WTC11 (cell line): Measurements from ENCODE around the gene UHRF1. TPM values are rescaled to one million over a fixed set of nuclear protein-coding genes. Genes with fewer than 3 reads are reported as not detected.

Experiments used
- ATAC-seq: fragments of 200-7000 bp; cut with Tn5 transposase; 2 replicates; pipeline ENCODE4 v1.10.0; 2021; ENCODE audit warnings: mild to moderate bottlenecking, moderate library complexity
- CTCF ChIA-PET: fragments of 300-600 bp; sonication (Branson Sonifier 250); formaldehyde crosslinking; loops from one replicate; lab custom pipeline; 2021; ENCODE audit warnings: antibody characterized with exemption; lab: Charles Lee
- POLR2A ChIA-PET: fragments of 350-600 bp; sonication (Branson Sonifier 250); formaldehyde crosslinking; loops from one replicate; lab custom pipeline; 2021; ENCODE audit warnings: antibody characterized with exemption; lab: Charles Lee
- DNase-seq: peaks from one replicate; pipeline ENCODE4 v3.0.0; 2021; ENCODE audit warnings: low spot score
- H3K27ac Mint-ChIP-seq: 2 replicates; pipeline ENCODE4 v1.8.0; 2021; ENCODE audit warnings: mixed read lengths
- H3K27me3 Mint-ChIP-seq: 2 replicates; pipeline ENCODE4 v1.8.0; 2021; ENCODE audit warnings: low read depth, mild to moderate bottlenecking, moderate library complexity, mixed read lengths
- H3K36me3 Mint-ChIP-seq: 2 replicates; pipeline ENCODE4 v1.8.0; 2021; ENCODE audit warnings: mixed read lengths
- H3K4me1 Mint-ChIP-seq: 2 replicates; pipeline ENCODE4 v1.8.0; 2022; ENCODE audit warnings: mixed read lengths
- H3K4me3 Mint-ChIP-seq: 2 replicates; pipeline ENCODE4 v1.8.0; 2021; ENCODE audit warnings: mild to moderate bottlenecking, moderate library complexity, mixed read lengths
- H3K9me3 Mint-ChIP-seq: 2 replicates; pipeline ENCODE4 v1.8.0; 2021; ENCODE audit warnings: mixed read lengths
- CREM ChIP-seq: sonication (generic); formaldehyde crosslinking; IDR thresholded peaks from 2 replicates; pipeline ENCODE4 v1.8.1; 2022; ENCODE audit warnings: mild to moderate bottlenecking, missing genetic modification reagents, moderate library complexity
- ELF4 ChIP-seq: sonication (generic); formaldehyde crosslinking; IDR thresholded peaks from 2 replicates; pipeline ENCODE4 v1.8.1; 2022; ENCODE audit warnings: low read depth, mild to moderate bottlenecking, moderate library complexity, missing genetic modification reagents
- EMX1 ChIP-seq: fragments of 250-450 bp; sonication (Bioruptor Pico); IDR thresholded peaks from 2 replicates; pipeline ENCODE4 v1.8.0; 2021; ENCODE audit warnings: mild to moderate bottlenecking
- FOXK1 ChIP-seq: sonication (generic); formaldehyde crosslinking; IDR thresholded peaks from 2 replicates; pipeline ENCODE4 v1.8.0; 2022; ENCODE audit warnings: mild to moderate bottlenecking, moderate library complexity, missing genetic modification reagents
- JUN ChIP-seq: sonication (generic); formaldehyde crosslinking; IDR thresholded peaks from 2 replicates; pipeline ENCODE4 v1.8.0; 2023; ENCODE audit warnings: mild to moderate bottlenecking, missing genetic modification reagents
- NFATC4 ChIP-seq: fragments of 250-450 bp; sonication (Bioruptor Pico); IDR thresholded peaks from 2 replicates; pipeline ENCODE4 v1.9.0; 2021; ENCODE audit warnings: mild to moderate bottlenecking
- NFYB ChIP-seq: sonication (generic); formaldehyde crosslinking; conservative IDR thresholded peaks from 2 replicates; pipeline ENCODE4 v1.8.0; 2022; ENCODE audit warnings: low read depth, missing genetic modification reagents
- PRRX2 ChIP-seq: fragments of 250-450 bp; sonication (Bioruptor Pico); IDR thresholded peaks from 2 replicates; pipeline ENCODE4 v1.8.0; 2021; ENCODE audit warnings: mild to moderate bottlenecking
- RORB ChIP-seq: fragments of 250-450 bp; sonication (Bioruptor Pico); IDR thresholded peaks from 2 replicates; pipeline ENCODE4 v1.9.0; 2021; ENCODE audit warnings: mild to moderate bottlenecking
- SMAD4 ChIP-seq: sonication (generic); formaldehyde crosslinking; IDR thresholded peaks from 2 replicates; pipeline ENCODE4 v1.8.0; 2022; ENCODE audit warnings: mild to moderate bottlenecking, missing genetic modification reagents
- SP1 ChIP-seq: sonication (generic); formaldehyde crosslinking; conservative IDR thresholded peaks from 2 replicates; pipeline ENCODE4 v1.8.1; 2022; ENCODE audit warnings: missing genetic modification reagents
- ZNF121 ChIP-seq: sonication (generic); formaldehyde crosslinking; IDR thresholded peaks from 2 replicates; pipeline ENCODE4 v1.8.0; 2023; ENCODE audit warnings: missing genetic modification reagents
- ZNF317 ChIP-seq: sonication (generic); formaldehyde crosslinking; IDR thresholded peaks from 2 replicates; pipeline ENCODE4 v1.8.1; 2023; ENCODE audit warnings: low read depth, mild to moderate bottlenecking, moderate library complexity, missing genetic modification reagents, borderline replicate concordance
- ZNF416 ChIP-seq: fragments of 250-450 bp; sonication (Bioruptor Pico); IDR thresholded peaks from 2 replicates; pipeline ENCODE4 v1.9.0; 2021; ENCODE audit warnings: mild to moderate bottlenecking, inconsistent platforms
- total RNA-seq: library from RNA; stranded (reverse); gene quantifications from 3 replicates; pipeline ENCODE4 v1.2.3, GENCODE V29; 2021
- TF ChIP-seq, protein P1 (sequence below): sonication (generic); formaldehyde crosslinking; IDR thresholded peaks from 2 replicates; pipeline ENCODE4 v1.8.0; 2022; ENCODE audit warnings: mild to moderate bottlenecking, missing genetic modification reagents
- TF ChIP-seq, protein P2 (sequence below): sonication (generic); formaldehyde crosslinking; IDR thresholded peaks from 2 replicates; pipeline ENCODE4 v1.8.0; 2023; ENCODE audit warnings: missing genetic modification reagents, mild to moderate bottlenecking, borderline replicate concordance
- TF ChIP-seq, protein P3 (sequence below): fragments of 200-600 bp; IDR thresholded peaks from 2 replicates; pipeline ENCODE4 v1.8.0; 2022; ENCODE audit warnings: antibody characterized with exemption
- TF ChIP-seq, protein P4 (sequence below): sonication (generic); formaldehyde crosslinking; IDR thresholded peaks from 2 replicates; pipeline ENCODE4 v1.8.0; 2022; ENCODE audit warnings: missing genetic modification reagents
- TF ChIP-seq, protein P5 (sequence below): sonication (generic); formaldehyde crosslinking; IDR thresholded peaks from 2 replicates; pipeline ENCODE4 v1.8.0; 2022; ENCODE audit warnings: mild to moderate bottlenecking, missing genetic modification reagents
- TF ChIP-seq, protein P6 (sequence below): fragments of 250-450 bp; sonication (Bioruptor Pico); IDR thresholded peaks from 2 replicates; pipeline ENCODE4 v1.8.0; 2021; ENCODE audit warnings: mild to moderate bottlenecking

The UHRF1 gene
- total RNA-seq, 1 experiment from 2014 or later: 42.5 TPM

DNA sequence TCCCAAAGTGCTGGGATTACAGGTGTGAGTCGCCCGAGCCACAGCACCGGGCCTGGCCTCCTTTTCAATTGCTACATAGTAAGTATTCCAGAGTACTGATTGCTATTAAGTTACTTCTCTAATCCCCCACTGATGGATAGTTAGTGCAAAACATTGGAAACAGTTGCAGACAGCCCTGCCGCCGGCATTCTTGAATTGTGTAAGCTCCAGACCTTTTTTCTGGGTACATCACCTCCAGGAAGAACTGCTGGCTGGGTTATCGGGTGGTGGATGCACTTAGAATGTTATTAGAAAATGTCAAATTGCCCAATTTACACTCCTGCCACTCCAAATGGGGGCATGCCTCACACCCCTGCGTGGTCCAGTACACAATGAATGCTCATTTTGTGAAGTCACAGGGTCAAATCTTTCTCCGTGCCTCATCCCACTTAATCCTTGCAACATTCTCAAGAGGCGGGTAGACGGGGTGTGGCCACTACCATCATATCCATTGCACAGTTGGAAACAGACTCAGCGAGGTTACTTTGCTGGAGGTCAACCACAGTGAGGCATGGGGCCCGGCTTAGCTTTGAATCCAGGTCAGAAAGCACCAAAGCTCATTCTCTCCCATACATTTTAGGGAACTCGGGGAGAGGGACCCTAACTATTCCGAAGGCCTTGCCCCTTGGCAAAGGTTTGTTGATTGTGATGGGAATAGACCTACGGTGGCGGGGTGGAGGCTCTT, 58.6 kb downstream of the UHRF1 start:
- no peaks in the 10 kb centered on the region; the same call in 1 of the 2 replicates for H3K9me3 Mint-ChIP-seq
- ChIA-PET CTCF (interaction anchor here (0.7 to 1.3 kb wide), 12 partner anchors 13 to 291 kb away, joined by 3 to 11 read pairs (median 4); partner anchors contain the start of genes FEM1A and PLIN3), POLR2A (no interaction called here)
- ATAC-seq (no peak), DNase-seq (no peak)
- TF ChIP-seq, protein P1, sequence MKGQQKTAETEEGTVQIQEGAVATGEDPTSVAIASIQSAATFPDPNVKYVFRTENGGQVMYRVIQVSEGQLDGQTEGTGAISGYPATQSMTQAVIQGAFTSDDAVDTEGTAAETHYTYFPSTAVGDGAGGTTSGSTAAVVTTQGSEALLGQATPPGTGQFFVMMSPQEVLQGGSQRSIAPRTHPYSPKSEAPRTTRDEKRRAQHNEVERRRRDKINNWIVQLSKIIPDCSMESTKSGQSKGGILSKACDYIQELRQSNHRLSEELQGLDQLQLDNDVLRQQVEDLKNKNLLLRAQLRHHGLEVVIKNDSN: no peak
- TF ChIP-seq, protein P2, sequence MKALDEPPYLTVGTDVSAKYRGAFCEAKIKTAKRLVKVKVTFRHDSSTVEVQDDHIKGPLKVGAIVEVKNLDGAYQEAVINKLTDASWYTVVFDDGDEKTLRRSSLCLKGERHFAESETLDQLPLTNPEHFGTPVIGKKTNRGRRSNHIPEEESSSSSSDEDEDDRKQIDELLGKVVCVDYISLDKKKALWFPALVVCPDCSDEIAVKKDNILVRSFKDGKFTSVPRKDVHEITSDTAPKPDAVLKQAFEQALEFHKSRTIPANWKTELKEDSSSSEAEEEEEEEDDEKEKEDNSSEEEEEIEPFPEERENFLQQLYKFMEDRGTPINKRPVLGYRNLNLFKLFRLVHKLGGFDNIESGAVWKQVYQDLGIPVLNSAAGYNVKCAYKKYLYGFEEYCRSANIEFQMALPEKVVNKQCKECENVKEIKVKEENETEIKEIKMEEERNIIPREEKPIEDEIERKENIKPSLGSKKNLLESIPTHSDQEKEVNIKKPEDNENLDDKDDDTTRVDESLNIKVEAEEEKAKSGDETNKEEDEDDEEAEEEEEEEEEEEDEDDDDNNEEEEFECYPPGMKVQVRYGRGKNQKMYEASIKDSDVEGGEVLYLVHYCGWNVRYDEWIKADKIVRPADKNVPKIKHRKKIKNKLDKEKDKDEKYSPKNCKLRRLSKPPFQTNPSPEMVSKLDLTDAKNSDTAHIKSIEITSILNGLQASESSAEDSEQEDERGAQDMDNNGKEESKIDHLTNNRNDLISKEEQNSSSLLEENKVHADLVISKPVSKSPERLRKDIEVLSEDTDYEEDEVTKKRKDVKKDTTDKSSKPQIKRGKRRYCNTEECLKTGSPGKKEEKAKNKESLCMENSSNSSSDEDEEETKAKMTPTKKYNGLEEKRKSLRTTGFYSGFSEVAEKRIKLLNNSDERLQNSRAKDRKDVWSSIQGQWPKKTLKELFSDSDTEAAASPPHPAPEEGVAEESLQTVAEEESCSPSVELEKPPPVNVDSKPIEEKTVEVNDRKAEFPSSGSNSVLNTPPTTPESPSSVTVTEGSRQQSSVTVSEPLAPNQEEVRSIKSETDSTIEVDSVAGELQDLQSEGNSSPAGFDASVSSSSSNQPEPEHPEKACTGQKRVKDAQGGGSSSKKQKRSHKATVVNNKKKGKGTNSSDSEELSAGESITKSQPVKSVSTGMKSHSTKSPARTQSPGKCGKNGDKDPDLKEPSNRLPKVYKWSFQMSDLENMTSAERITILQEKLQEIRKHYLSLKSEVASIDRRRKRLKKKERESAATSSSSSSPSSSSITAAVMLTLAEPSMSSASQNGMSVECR (CRISPR knock-in tag): 0 out of 2 replicates have a peak, but pooled peaks have one; percentile 37
- peak overlapping the region; percentile 8; the same call in 1 of the 2 replicates for H3K27ac Mint-ChIP-seq
- peak overlapping the region; percentile 75 for H3K4me3 Mint-ChIP-seq
- H3K36me3 Mint-ChIP-seq: peaks cover 10% of the 10 kb centered on the region
- no peaks in the 10 kb centered on the region for H3K27me3 Mint-ChIP-seq
- peaks cover 40% of the 10 kb centered on the region for H3K4me1 Mint-ChIP-seq

DNA sequence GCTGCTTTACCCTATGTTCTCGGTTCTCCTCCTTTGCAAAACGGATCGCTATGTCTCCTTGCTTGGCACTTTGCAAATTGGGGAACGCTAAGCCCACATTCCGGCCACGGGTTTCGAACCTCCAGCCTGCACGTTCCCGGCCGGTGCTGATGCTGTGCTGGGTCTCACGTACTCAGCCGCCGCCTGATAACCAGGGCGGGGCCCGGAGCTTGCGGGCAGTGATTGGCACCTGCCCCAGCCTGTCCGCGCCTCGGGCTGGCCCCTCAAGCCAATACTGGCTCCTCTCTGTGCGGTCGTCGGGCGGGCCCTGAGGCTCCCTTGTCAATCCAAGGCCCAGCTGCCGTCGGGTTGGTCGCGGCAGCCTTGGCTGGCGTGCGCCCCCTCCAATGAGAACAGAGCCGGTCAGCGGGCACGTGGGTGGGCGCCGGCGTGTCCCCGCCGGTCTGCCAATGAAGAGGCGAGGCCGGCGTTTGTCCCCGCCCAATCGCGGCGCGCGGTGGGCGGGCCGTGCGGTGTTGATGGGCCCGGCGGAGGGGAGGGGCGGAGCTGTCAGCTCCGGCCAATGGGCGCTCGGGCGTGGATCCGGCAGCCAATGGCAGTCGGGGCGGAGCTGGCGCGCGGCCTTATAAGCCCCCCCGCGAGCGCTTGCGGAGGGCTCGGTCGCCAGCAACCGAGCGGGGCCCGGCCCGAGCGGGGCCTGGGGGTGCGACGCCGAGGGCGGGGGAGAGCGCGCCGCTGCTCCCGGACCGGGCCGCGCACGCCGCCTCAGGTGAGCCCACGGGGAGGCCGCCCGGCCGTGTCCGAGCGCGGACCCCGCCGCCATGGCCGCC, 59.4 kb downstream of the UHRF1 start, which contains the start of gene KDM4B:
TSS of gene KDM4B (plus strand) at position 652 of the 830 bp plus-strand sequence. CDS start 63,778 bp downstream, outside the sequence.
- peaks cover 6% of the 10 kb centered on the region for H3K36me3 Mint-ChIP-seq
- CTCF ChIA-PET: interaction anchor here (0.6 to 1.3 kb wide), 15 partner anchors 12 to 356 kb away, joined by 3 to 11 read pairs (median 4); partner anchors contain the start of genes FEM1A and PLIN3
- peak within 1 kb of the TSS; percentile 83 for H3K27ac Mint-ChIP-seq
- no peaks in the 10 kb centered on the region for H3K27me3 Mint-ChIP-seq
- ATAC-seq (peak; percentile 94), DNase-seq (peak; percentile 99)
- H3K4me3 Mint-ChIP-seq: peak within 1 kb of the TSS; percentile 96
- POLR2A ChIA-PET: interaction anchor here (0.5 to 1.0 kb wide), 5 partner anchors 9 to 349 kb away, joined by 3 to 6 read pairs (median 3); no protein-coding TSS in a partner anchor
- peaks cover 42% of the 10 kb centered on the region for H3K4me1 Mint-ChIP-seq
- H3K9me3 Mint-ChIP-seq: no peaks in the 10 kb centered on the region; the same call in 1 of the 2 replicates
- TF ChIP-seq EMX1 (no peak), NFYB (CRISPR knock-in tag) (peak; percentile 100), PRRX2 (CRISPR knock-in tag) (no peak), ELF4 (no peak), SP1 (CRISPR knock-in tag) (peak; percentile 98), ZNF121 (CRISPR knock-in tag) (no peak), SMAD4 (CRISPR knock-in tag) (no peak), ZNF317 (no peak), JUN (CRISPR knock-in tag) (no peak; the same call in 1 of the 2 replicates), NFATC4 (no peak; the same call in 1 of the 2 replicates), FOXK1 (peak; percentile 72), RORB (CRISPR knock-in tag) (no peak), ZNF416 (peak; percentile 77; the same call in 1 of the 2 replicates), CREM (CRISPR knock-in tag) (peak; percentile 75)
- TF ChIP-seq, protein P3, sequence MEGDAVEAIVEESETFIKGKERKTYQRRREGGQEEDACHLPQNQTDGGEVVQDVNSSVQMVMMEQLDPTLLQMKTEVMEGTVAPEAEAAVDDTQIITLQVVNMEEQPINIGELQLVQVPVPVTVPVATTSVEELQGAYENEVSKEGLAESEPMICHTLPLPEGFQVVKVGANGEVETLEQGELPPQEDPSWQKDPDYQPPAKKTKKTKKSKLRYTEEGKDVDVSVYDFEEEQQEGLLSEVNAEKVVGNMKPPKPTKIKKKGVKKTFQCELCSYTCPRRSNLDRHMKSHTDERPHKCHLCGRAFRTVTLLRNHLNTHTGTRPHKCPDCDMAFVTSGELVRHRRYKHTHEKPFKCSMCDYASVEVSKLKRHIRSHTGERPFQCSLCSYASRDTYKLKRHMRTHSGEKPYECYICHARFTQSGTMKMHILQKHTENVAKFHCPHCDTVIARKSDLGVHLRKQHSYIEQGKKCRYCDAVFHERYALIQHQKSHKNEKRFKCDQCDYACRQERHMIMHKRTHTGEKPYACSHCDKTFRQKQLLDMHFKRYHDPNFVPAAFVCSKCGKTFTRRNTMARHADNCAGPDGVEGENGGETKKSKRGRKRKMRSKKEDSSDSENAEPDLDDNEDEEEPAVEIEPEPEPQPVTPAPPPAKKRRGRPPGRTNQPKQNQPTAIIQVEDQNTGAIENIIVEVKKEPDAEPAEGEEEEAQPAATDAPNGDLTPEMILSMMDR: no peak
- TF ChIP-seq, protein P4, sequence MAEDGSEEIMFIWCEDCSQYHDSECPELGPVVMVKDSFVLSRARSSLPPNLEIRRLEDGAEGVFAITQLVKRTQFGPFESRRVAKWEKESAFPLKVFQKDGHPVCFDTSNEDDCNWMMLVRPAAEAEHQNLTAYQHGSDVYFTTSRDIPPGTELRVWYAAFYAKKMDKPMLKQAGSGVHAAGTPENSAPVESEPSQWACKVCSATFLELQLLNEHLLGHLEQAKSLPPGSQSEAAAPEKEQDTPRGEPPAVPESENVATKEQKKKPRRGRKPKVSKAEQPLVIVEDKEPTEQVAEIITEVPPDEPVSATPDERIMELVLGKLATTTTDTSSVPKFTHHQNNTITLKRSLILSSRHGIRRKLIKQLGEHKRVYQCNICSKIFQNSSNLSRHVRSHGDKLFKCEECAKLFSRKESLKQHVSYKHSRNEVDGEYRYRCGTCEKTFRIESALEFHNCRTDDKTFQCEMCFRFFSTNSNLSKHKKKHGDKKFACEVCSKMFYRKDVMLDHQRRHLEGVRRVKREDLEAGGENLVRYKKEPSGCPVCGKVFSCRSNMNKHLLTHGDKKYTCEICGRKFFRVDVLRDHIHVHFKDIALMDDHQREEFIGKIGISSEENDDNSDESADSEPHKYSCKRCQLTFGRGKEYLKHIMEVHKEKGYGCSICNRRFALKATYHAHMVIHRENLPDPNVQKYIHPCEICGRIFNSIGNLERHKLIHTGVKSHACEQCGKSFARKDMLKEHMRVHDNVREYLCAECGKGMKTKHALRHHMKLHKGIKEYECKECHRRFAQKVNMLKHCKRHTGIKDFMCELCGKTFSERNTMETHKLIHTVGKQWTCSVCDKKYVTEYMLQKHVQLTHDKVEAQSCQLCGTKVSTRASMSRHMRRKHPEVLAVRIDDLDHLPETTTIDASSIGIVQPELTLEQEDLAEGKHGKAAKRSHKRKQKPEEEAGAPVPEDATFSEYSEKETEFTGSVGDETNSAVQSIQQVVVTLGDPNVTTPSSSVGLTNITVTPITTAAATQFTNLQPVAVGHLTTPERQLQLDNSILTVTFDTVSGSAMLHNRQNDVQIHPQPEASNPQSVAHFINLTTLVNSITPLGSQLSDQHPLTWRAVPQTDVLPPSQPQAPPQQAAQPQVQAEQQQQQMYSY (CRISPR knock-in tag): no peak
- TF ChIP-seq, protein P5, sequence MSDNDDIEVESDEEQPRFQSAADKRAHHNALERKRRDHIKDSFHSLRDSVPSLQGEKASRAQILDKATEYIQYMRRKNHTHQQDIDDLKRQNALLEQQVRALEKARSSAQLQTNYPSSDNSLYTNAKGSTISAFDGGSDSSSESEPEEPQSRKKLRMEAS (CRISPR knock-in tag): peak; percentile 68; the same call in 1 of the 2 replicates
- TF ChIP-seq, protein P6, sequence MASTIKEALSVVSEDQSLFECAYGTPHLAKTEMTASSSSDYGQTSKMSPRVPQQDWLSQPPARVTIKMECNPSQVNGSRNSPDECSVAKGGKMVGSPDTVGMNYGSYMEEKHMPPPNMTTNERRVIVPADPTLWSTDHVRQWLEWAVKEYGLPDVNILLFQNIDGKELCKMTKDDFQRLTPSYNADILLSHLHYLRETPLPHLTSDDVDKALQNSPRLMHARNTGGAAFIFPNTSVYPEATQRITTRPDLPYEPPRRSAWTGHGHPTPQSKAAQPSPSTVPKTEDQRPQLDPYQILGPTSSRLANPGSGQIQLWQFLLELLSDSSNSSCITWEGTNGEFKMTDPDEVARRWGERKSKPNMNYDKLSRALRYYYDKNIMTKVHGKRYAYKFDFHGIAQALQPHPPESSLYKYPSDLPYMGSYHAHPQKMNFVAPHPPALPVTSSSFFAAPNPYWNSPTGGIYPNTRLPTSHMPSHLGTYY (CRISPR knock-in tag): no peak
